GM23338 (cell line): ENCODE measurements around the gene CDK10. TPM values are rescaled to one million over a fixed set of nuclear protein-coding genes. Genes with fewer than 3 reads are reported as not detected.

Experiments
- ATAC-seq: fragments of 200-7000 bp; cut with Tn5 transposase; 3 replicates; pipeline ENCODE4 v1.9.1; 2020
- DNase-seq: peaks from one replicate; pipeline ENCODE4 v3.0.0-alpha.2; 2015; ENCODE audit warnings: low spot score
- H2AFZ ChIP-seq: fragments of 200-600 bp; sonication (generic); 2 replicates; pipeline ENCODE4 v1.8.0; 2016; ENCODE audit warnings: antibody characterized with exemption, mild to moderate bottlenecking, moderate library complexity
- H3F3A ChIP-seq: fragments of 200-600 bp; sonication (generic); replicated peaks from 2 replicates; pipeline ENCODE4 v1.8.0; 2017; ENCODE audit warnings: antibody characterized with exemption, mixed run types, low read depth
- H3K27ac ChIP-seq: fragments of 200-600 bp; sonication (generic); 2 replicates; pipeline ENCODE4 v1.6.1; 2016; ENCODE audit warnings: low read depth
- H3K27me3 ChIP-seq: fragments of 200-600 bp; sonication (generic); 2 replicates; pipeline ENCODE4 v1.8.0; 2016; ENCODE audit warnings: mild to moderate bottlenecking, mixed run types, moderate library complexity; ENCODE audit not compliant: insufficient read depth
- H3K36me3 ChIP-seq: fragments of 200-600 bp; sonication (generic); 2 replicates; pipeline ENCODE4 v1.8.0; 2016; ENCODE audit warnings: mild to moderate bottlenecking; ENCODE audit not compliant: insufficient read depth
- H3K4me1 ChIP-seq: fragments of 200-600 bp; sonication (generic); 2 replicates; pipeline ENCODE4 v1.8.0; 2016; ENCODE audit warnings: mild to moderate bottlenecking, moderate library complexity; ENCODE audit not compliant: insufficient read depth
- H3K4me2 ChIP-seq: fragments of 200-600 bp; sonication (generic); 2 replicates; pipeline ENCODE4 v1.7.1; 2017; ENCODE audit warnings: mixed run types
- H3K4me3 ChIP-seq: fragments of 200-600 bp; sonication (generic); 2 replicates; pipeline ENCODE4 v1.6.1; 2016; ENCODE audit warnings: mixed run types
- H3K79me2 ChIP-seq: fragments of 200-600 bp; sonication (generic); replicated peaks from 2 replicates; pipeline ENCODE4 v1.8.0; 2017; ENCODE audit warnings: mild to moderate bottlenecking; ENCODE audit not compliant: insufficient read depth
- H3K9me2 ChIP-seq: fragments of 200-600 bp; sonication (generic); 2 replicates; pipeline ENCODE4 v1.8.0; 2017; ENCODE audit not compliant: insufficient read depth
- H4K20me1 ChIP-seq: fragments of 200-600 bp; sonication (generic); replicated peaks from 2 replicates; pipeline ENCODE4 v1.8.0; 2017; ENCODE audit warnings: mild to moderate bottlenecking; ENCODE audit not compliant: insufficient read depth
- H3K27ac Mint-ChIP-seq: 2 replicates; pipeline ENCODE4 v1.8.0; 2020; ENCODE audit warnings: inconsistent platforms, mild to moderate bottlenecking, moderate library complexity, mixed read lengths
- H3K27me3 Mint-ChIP-seq: 3 replicates; pipeline ENCODE4 v1.8.0; 2022; ENCODE audit warnings: low read depth, mild to moderate bottlenecking, moderate library complexity, mixed read lengths, inconsistent platforms; ENCODE audit not compliant: insufficient read depth, poor library complexity
- H3K36me3 Mint-ChIP-seq: 3 replicates; pipeline ENCODE4 v1.8.0; 2021; ENCODE audit warnings: low read depth, mild to moderate bottlenecking, inconsistent platforms, moderate library complexity, mixed read lengths
- H3K4me1 Mint-ChIP-seq: 3 replicates; pipeline ENCODE4 v1.8.0; 2020; ENCODE audit warnings: mild to moderate bottlenecking, inconsistent platforms, mixed read lengths
- H3K4me3 Mint-ChIP-seq: 3 replicates; pipeline ENCODE4 v1.8.0; 2021; ENCODE audit warnings: moderate library complexity, mild to moderate bottlenecking, inconsistent platforms, mixed read lengths
- H3K9me3 Mint-ChIP-seq: 3 replicates; pipeline ENCODE4 v1.8.0; 2020; ENCODE audit warnings: moderate library complexity, mild to moderate bottlenecking, inconsistent platforms, mixed read lengths
- CREB1 ChIP-seq: fragments of 250-450 bp; sonication (Bioruptor Pico); IDR thresholded peaks from 2 replicates; pipeline ENCODE4 v1.5.0; 2020; ENCODE audit warnings: low read depth, mild to moderate bottlenecking, moderate library complexity
- EZH2 ChIP-seq: fragments of 200-600 bp; sonication (generic); IDR thresholded peaks from one replicate; pipeline ENCODE4 v1.8.0; 2017; ENCODE audit warnings: antibody characterized with exemption, mild to moderate bottlenecking, low read depth; ENCODE audit not compliant: unreplicated experiment
- EZH2phosphoT487 ChIP-seq: fragments of 200-600 bp; sonication (generic); IDR thresholded peaks from one replicate; pipeline ENCODE4 v1.8.1; 2018; ENCODE audit warnings: antibody characterized with exemption; ENCODE audit not compliant: unreplicated experiment
- JUNB ChIP-seq: IDR thresholded peaks from one replicate; pipeline ENCODE4 v1.6.1; 2016; ENCODE audit warnings: antibody characterized with exemption; ENCODE audit not compliant: unreplicated experiment
- NANOG ChIP-seq: IDR thresholded peaks from 2 replicates; pipeline ENCODE4 v1.6.1; 2016; ENCODE audit warnings: antibody characterized with exemption, borderline replicate concordance
- POLR2AphosphoS5 ChIP-seq: IDR thresholded peaks from 2 replicates; pipeline ENCODE4 v1.6.1; 2016; ENCODE audit warnings: antibody characterized with exemption, low read depth
- STAT1 ChIP-seq: IDR thresholded peaks from one replicate; pipeline ENCODE4 v1.6.1; 2016; ENCODE audit warnings: antibody characterized with exemption; ENCODE audit not compliant: unreplicated experiment
- ZNF114 ChIP-seq: fragments of 250-450 bp; sonication (Bioruptor Pico); IDR thresholded peaks from 2 replicates; pipeline ENCODE4 v1.5.0; 2020; ENCODE audit warnings: mild to moderate bottlenecking, moderate library complexity
- ZNF331 ChIP-seq: fragments of 250-450 bp; sonication (Bioruptor Pico); IDR thresholded peaks from 2 replicates; pipeline ENCODE4 v1.5.0; 2020; ENCODE audit warnings: low read depth, mild to moderate bottlenecking, moderate library complexity
- polyA plus RNA-seq: library from polyadenylated mRNA; unstranded; fragments of >200 nt; fragmentation: Nextera tagmentation; extraction: Ambion mirVana; gene quantifications from 2 replicates; pipeline ENCODE4 v1.2.1, GENCODE V29; 2016
- total RNA-seq: library from RNA; depleted of rRNA; stranded (reverse); fragments of >200 nt; shearing (Covaris generic); gene quantifications from 2 replicates; pipeline ENCODE4 v1.2.3, GENCODE V29; 2014
- TF ChIP-seq, protein P1 (sequence below): fragments of 250-450 bp; sonication (Bioruptor Pico); IDR thresholded peaks from 2 replicates; pipeline ENCODE4 v1.5.0; 2020; ENCODE audit warnings: mild to moderate bottlenecking, moderate library complexity
- TF ChIP-seq, protein P2 (sequence below), 2 experiments: fragments of 200-600 bp in 1 of 2; sonication (generic) in 1 of 2; conservative IDR thresholded peaks; 2 replicates each; pipeline versions ENCODE4 v1.5.1 to v1.6.1; 2016 to 2017; ENCODE audit warnings: antibody characterized with exemption in 2 of 2, low read depth in 2 of 2, mild to moderate bottlenecking in 2 of 2, moderate library complexity in 1 of 2
- TF ChIP-seq, protein P3 (sequence below): IDR thresholded peaks from 2 replicates; pipeline ENCODE4 v1.6.1; 2016; ENCODE audit warnings: antibody characterized with exemption

CDK10 gene
- total and polyA plus RNA-seq, 2 experiments from 2014 or later: 64.6 to 88.0 TPM

DNA sequence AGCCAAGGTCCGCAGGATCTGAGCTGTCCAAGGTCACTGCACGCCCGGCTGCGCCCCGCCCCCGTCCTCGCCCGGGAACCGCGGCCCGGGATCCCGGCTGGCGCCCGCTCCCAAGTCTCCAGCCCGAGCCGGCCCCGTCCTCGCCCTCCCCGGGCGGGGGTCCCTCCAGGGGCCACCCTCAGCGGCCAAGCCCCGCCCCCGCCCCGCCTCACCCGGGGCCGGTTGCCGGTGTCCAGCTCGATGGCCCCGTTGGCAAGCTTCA lies 34.0 kb downstream of the CDK10 start (continued):
- TF ChIP-seq NANOG: no peak

DNA sequence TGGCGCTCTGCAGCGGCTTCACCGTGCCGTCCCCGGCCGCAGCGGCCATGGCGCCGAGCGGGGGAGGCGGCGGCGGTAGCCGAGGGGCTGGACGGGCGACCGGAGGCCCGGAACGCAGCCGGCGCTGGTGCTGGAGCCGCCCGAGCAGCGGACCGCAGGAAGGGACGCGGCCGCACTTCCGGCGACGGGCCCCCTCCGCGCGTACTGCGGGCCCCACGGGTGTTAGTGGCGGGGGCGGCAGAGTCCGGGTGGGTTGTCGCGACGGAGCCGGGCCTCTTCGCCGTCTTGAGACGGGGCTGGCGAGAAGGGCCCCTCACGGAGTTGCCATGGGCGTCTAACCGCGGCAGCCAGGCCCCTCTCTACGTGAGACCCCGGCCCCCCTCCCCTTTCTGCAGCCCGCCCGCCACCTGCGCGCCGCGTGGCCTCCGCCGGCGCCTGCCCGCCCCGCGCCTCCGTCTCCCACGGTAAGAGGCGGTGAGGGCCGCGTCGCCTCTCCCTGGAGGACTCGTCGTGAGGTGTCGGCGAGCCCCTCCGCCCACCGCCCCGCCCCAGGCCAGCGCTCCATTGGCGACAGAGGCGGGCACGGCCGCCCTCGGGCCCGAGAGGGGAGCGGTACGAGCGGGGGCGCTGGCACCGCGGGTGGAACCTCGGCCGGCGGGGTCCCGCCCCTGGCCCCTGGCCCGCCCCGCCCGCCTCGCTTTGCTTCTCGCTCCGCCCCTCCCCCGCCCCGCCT lies 34.5 kb downstream of the CDK10 start, which contains the start of the genes VPS9D1 and ZNF276:
Gene VPS9D1 (minus strand): TSS at position 86 of the 733 bp plus-strand sequence. CDS start 37 bp downstream, at position 49.
Gene ZNF276 (plus strand): TSS at position 725 of the 733 bp plus-strand sequence. CDS start 104 bp downstream, outside the sequence.
- peak within 1 kb of the TSS; percentile 82 for H3K4me3 Mint-ChIP-seq
- Histone ChIP-seq H3K4me1 (peaks cover 13% of the 10 kb centered on the region), H3K4me2 (peak within 1 kb of the TSS; percentile 93), H2AFZ (peak within 1 kb of the TSS; percentile 81; the same call in 1 of the 2 replicates), H3K4me3 (peak within 1 kb of the TSS; percentile 77), H3K27ac (no peak within 1 kb of the TSS), H3K79me2 (no peaks in the 10 kb centered on the region), H3K27me3 (peaks cover 70% of the 10 kb centered on the region), H3K9me2 (no peaks in the 10 kb centered on the region), H3F3A (peaks cover 35% of the 10 kb centered on the region), H4K20me1 (peaks cover 9% of the 10 kb centered on the region; the same call in 1 of the 2 replicates), H3K36me3 (0 out of 2 replicates have a peak, but pooled peaks cover 4% of the 10 kb centered on the region)
- H3K9me3 Mint-ChIP-seq: no peaks in the 10 kb centered on the region; the same call in 2 of the 3 replicates
- peaks cover 32% of the 10 kb centered on the region for H3K36me3 Mint-ChIP-seq
- DNase-seq: peak; percentile 90
- peak within 1 kb of the TSS; percentile 83 for H3K27ac Mint-ChIP-seq
- H3K4me1 Mint-ChIP-seq: peaks cover 18% of the 10 kb centered on the region
- H3K27me3 Mint-ChIP-seq: peaks cover 52% of the 10 kb centered on the region
- peak; percentile 61 for ATAC-seq
- TF ChIP-seq ZNF114 (CRISPR knock-in tag): peak; percentile 49; the same call in 1 of the 2 replicates
- TF ChIP-seq CREB1 (CRISPR knock-in tag): peak; percentile 79
- no peak for TF ChIP-seq EZH2
- TF ChIP-seq, protein P1, sequence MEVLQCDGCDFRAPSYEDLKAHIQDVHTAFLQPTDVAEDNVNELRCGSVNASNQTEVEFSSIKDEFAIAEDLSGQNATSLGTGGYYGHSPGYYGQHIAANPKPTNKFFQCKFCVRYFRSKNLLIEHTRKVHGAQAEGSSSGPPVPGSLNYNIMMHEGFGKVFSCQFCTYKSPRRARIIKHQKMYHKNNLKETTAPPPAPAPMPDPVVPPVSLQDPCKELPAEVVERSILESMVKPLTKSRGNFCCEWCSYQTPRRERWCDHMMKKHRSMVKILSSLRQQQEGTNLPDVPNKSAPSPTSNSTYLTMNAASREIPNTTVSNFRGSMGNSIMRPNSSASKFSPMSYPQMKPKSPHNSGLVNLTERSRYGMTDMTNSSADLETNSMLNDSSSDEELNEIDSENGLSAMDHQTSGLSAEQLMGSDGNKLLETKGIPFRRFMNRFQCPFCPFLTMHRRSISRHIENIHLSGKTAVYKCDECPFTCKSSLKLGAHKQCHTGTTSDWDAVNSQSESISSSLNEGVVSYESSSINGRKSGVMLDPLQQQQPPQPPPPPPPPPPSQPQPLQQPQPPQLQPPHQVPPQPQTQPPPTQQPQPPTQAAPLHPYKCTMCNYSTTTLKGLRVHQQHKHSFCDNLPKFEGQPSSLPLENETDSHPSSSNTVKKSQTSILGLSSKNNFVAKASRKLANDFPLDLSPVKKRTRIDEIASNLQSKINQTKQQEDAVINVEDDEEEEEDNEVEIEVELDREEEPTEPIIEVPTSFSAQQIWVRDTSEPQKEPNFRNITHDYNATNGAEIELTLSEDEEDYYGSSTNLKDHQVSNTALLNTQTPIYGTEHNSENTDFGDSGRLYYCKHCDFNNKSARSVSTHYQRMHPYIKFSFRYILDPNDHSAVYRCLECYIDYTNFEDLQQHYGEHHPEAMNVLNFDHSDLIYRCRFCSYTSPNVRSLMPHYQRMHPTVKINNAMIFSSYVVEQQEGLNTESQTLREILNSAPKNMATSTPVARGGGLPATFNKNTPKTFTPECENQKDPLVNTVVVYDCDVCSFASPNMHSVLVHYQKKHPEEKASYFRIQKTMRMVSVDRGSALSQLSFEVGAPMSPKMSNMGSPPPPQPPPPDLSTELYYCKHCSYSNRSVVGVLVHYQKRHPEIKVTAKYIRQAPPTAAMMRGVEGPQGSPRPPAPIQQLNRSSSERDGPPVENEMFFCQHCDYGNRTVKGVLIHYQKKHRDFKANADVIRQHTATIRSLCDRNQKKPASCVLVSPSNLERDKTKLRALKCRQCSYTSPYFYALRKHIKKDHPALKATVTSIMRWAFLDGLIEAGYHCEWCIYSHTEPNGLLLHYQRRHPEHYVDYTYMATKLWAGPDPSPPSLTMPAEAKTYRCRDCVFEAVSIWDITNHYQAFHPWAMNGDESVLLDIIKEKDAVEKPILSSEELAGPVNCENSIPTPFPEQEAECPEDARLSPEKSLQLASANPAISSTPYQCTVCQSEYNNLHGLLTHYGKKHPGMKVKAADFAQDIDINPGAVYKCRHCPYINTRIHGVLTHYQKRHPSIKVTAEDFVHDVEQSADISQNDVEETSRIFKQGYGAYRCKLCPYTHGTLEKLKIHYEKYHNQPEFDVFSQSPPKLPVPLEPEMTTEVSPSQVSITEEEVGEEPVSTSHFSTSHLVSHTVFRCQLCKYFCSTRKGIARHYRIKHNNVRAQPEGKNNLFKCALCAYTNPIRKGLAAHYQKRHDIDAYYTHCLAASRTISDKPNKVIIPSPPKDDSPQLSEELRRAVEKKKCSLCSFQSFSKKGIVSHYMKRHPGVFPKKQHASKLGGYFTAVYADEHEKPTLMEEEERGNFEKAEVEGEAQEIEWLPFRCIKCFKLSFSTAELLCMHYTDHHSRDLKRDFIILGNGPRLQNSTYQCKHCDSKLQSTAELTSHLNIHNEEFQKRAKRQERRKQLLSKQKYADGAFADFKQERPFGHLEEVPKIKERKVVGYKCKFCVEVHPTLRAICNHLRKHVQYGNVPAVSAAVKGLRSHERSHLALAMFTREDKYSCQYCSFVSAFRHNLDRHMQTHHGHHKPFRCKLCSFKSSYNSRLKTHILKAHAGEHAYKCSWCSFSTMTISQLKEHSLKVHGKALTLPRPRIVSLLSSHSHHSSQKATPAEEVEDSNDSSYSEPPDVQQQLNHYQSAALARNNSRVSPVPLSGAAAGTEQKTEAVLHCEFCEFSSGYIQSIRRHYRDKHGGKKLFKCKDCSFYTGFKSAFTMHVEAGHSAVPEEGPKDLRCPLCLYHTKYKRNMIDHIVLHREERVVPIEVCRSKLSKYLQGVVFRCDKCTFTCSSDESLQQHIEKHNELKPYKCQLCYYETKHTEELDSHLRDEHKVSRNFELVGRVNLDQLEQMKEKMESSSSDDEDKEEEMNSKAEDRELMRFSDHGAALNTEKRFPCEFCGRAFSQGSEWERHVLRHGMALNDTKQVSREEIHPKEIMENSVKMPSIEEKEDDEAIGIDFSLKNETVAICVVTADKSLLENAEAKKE (CRISPR knock-in tag): no peak
- TF ChIP-seq, protein P2, sequence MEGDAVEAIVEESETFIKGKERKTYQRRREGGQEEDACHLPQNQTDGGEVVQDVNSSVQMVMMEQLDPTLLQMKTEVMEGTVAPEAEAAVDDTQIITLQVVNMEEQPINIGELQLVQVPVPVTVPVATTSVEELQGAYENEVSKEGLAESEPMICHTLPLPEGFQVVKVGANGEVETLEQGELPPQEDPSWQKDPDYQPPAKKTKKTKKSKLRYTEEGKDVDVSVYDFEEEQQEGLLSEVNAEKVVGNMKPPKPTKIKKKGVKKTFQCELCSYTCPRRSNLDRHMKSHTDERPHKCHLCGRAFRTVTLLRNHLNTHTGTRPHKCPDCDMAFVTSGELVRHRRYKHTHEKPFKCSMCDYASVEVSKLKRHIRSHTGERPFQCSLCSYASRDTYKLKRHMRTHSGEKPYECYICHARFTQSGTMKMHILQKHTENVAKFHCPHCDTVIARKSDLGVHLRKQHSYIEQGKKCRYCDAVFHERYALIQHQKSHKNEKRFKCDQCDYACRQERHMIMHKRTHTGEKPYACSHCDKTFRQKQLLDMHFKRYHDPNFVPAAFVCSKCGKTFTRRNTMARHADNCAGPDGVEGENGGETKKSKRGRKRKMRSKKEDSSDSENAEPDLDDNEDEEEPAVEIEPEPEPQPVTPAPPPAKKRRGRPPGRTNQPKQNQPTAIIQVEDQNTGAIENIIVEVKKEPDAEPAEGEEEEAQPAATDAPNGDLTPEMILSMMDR (conservative IDR thresholded peaks at IDR 0.05; ENCODE audit: low read depth in 2 of 2): 0 out of 4 replicates have a peak, but pooled peaks of 1 of the 2 experiments have one; percentile 1
- TF ChIP-seq, protein P3, sequence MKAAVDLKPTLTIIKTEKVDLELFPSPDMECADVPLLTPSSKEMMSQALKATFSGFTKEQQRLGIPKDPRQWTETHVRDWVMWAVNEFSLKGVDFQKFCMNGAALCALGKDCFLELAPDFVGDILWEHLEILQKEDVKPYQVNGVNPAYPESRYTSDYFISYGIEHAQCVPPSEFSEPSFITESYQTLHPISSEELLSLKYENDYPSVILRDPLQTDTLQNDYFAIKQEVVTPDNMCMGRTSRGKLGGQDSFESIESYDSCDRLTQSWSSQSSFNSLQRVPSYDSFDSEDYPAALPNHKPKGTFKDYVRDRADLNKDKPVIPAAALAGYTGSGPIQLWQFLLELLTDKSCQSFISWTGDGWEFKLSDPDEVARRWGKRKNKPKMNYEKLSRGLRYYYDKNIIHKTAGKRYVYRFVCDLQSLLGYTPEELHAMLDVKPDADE: 0 out of 2 replicates have a peak, but pooled peaks have one; percentile 16
- no peak for TF ChIP-seq JUNB
- TF ChIP-seq STAT1: no peak
- TF ChIP-seq ZNF331: peak; percentile 13; the same call in 1 of the 2 replicates
- peak; percentile 52 for TF ChIP-seq POLR2AphosphoS5
- no peak for TF ChIP-seq EZH2phosphoT487
